Panc1 (cell line): ENCODE data around the gene C16orf74. TPM values are rescaled to one million over a fixed set of nuclear protein-coding genes. Genes with fewer than 3 reads are reported as not detected.

Experiments
- ATAC-seq: fragments of 200-7000 bp; cut with Tn5 transposase; 2 replicates; pipeline ENCODE4 v1.9.1; 2020; ENCODE audit warnings: mild to moderate bottlenecking, moderate library complexity
- BruUV-seq: library from RNA; stranded (reverse); fragments of 400-500 nt; replicated peaks from 2 replicates; lab custom pipeline; 2021; lab: Mats Ljungman, UMichigan
- CTCF ChIA-PET: fragments of 300-600 bp; sonication (Branson Sonifier 250); formaldehyde crosslinking; loops from one replicate; lab custom pipeline; 2022; ENCODE audit warnings: antibody characterized with exemption; lab: Charles Lee
- POLR2A ChIA-PET: fragments of 300-600 bp; sonication (Branson Sonifier 250); formaldehyde crosslinking; loops from one replicate; lab custom pipeline; 2022; ENCODE audit warnings: antibody characterized with exemption; lab: Charles Lee
- DNase-seq: peaks from one replicate; pipeline ENCODE4 v3.0.0-alpha.2; 2010; ENCODE audit warnings: low read depth, low spot score
- H3K27ac ChIP-seq: 2 replicates; pipeline ENCODE4 v1.5.1; 2011; ENCODE audit warnings: mild to moderate bottlenecking, low read length, inconsistent platforms
- H3K27me3 ChIP-seq: fragments of 200-500 bp; sonication (Bioruptor generic); 2 replicates; pipeline ENCODE4 v1.6.0; 2014; ENCODE audit warnings: low read length, inconsistent platforms; ENCODE audit not compliant: control insufficient read depth, insufficient read depth
- H3K36me3 ChIP-seq: fragments of 200-500 bp; sonication (Bioruptor generic); 2 replicates; pipeline ENCODE4 v1.5.1; 2014; ENCODE audit warnings: inconsistent platforms, mild to moderate bottlenecking, low read length, moderate library complexity; ENCODE audit not compliant: control insufficient read depth, insufficient read depth
- H3K4me1 ChIP-seq: 2 replicates; pipeline ENCODE4 v1.5.1; 2011; ENCODE audit warnings: inconsistent platforms, mild to moderate bottlenecking, low read length, moderate library complexity; ENCODE audit not compliant: control insufficient read depth, insufficient read depth
- H3K4me3 ChIP-seq, 2 experiments: 2 replicates each; pipeline ENCODE4 v1.5.1; 2011 to 2012; ENCODE audit warnings: low read depth in 2 of 2, low read length in 2 of 2, mild to moderate bottlenecking in 2 of 2, inconsistent platforms in 1 of 2, moderate library complexity in 1 of 2
- H3K9me3 ChIP-seq: fragments of 200-500 bp; sonication (Bioruptor generic); 2 replicates; pipeline ENCODE4 v1.5.1; 2014; ENCODE audit warnings: low read depth, mild to moderate bottlenecking, inconsistent platforms, low read length, moderate library complexity; ENCODE audit not compliant: control insufficient read depth, insufficient read depth
- CTCF ChIP-seq: fragments of 450-650 bp; IDR thresholded peaks from 2 replicates; pipeline ENCODE4 v1.5.1; 2017; ENCODE audit warnings: mild to moderate bottlenecking
- POLR2AphosphoS5 ChIP-seq: IDR thresholded peaks from 2 replicates; pipeline ENCODE4 v1.6.1; 2012; ENCODE audit warnings: mild to moderate bottlenecking, low read depth, low read length, moderate library complexity
- SIN3A ChIP-seq: IDR thresholded peaks from 2 replicates; pipeline ENCODE4 v1.6.1; 2012; ENCODE audit warnings: low read depth, mild to moderate bottlenecking, low read length, moderate library complexity, borderline replicate concordance; ENCODE audit not compliant: insufficient read depth
- TCF7L2 ChIP-seq: IDR thresholded peaks from 2 replicates; pipeline ENCODE4 v1.6.1; 2011; ENCODE audit warnings: mild to moderate bottlenecking, low read depth, low read length, inconsistent platforms
- in situ Hi-C: cut with HindIII; loops from 2 replicates; pipeline ENCODE4 v1.10.0; 2016; ENCODE audit warnings: low sequenced_read_pairs, low pct_unique_long_range_greater_than_20kb
- intact Hi-C: fragments of 100-400 bp; cut with micrococcal nuclease; formaldehyde crosslinking; loops from one replicate; pipeline ENCODE4 v1.10.0; 2022; ENCODE audit not compliant: unreplicated experiment
- total RNA-seq: library from RNA; stranded (reverse); gene quantifications from one replicate; pipeline ENCODE4 v1.2.1, GENCODE V29; 2021; ENCODE audit not compliant: unreplicated experiment
- TF ChIP-seq, protein P1 (sequence below), 2 experiments: IDR thresholded peaks; 2 replicates each; pipeline ENCODE4 v1.6.1; 2011 to 2012; ENCODE audit warnings: low read depth in 2 of 2, control low read depth in 1 of 2, low read length in 1 of 2, mild to moderate bottlenecking in 1 of 2, moderate library complexity in 1 of 2; ENCODE audit not compliant: insufficient read depth in 1 of 2

C16orf74 gene
- total RNA-seq, 1 experiment from 2014 or later = 1.5 TPM

DNA sequence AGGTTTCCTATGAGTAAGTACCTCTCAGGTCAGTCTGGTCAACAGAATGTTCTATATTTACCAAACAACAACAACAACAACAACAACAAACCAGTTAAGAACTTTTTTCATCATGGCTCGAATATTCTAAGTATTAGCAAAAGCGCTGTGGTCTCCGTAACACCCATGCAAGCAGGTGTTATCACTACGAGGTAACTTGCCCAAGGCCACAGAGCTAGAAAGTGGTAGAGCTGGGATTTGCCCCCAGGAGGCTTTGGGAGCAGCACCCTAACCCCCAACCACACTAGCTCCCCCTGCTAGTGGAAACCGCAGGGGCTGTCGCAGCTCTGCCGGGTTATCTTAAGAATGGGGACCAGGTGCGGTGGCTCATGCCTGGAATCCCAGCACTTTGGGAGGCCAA lies 23.9 kb upstream of the C16orf74 start:
- in situ Hi-C loops = no loop called here
- no TSS peak for BruUV-seq
- ATAC-seq = no peak

GRCh38 chr16:85774136-85774535 lies 23.2 kb upstream of the C16orf74 start:
- ATAC-seq = no peak
- in situ Hi-C loops = no loop called here
- POLR2A ChIA-PET = interaction anchor here (0.6 kb wide), 1 partner anchor 15 kb away, joined by 8 read pairs; no protein-coding TSS in a partner anchor

More for the DNA sequence above, 23.9 kb upstream of the C16orf74 start:
- Histone ChIP-seq H3K27me3 (no peaks in the 10 kb centered on the region), H3K4me1 (no peaks in the 10 kb centered on the region), H3K36me3 (peaks cover 3% of the 10 kb centered on the region; the same call in 1 of the 2 replicates), H3K9me3 (no peaks in the 10 kb centered on the region), H3K4me3 (no peak overlapping the region), H3K27ac (no peak overlapping the region)
- no peak for TF ChIP-seq CTCF
- no peak for TF ChIP-seq SIN3A
- no peak for TF ChIP-seq POLR2AphosphoS5
- TF ChIP-seq, protein P1, sequence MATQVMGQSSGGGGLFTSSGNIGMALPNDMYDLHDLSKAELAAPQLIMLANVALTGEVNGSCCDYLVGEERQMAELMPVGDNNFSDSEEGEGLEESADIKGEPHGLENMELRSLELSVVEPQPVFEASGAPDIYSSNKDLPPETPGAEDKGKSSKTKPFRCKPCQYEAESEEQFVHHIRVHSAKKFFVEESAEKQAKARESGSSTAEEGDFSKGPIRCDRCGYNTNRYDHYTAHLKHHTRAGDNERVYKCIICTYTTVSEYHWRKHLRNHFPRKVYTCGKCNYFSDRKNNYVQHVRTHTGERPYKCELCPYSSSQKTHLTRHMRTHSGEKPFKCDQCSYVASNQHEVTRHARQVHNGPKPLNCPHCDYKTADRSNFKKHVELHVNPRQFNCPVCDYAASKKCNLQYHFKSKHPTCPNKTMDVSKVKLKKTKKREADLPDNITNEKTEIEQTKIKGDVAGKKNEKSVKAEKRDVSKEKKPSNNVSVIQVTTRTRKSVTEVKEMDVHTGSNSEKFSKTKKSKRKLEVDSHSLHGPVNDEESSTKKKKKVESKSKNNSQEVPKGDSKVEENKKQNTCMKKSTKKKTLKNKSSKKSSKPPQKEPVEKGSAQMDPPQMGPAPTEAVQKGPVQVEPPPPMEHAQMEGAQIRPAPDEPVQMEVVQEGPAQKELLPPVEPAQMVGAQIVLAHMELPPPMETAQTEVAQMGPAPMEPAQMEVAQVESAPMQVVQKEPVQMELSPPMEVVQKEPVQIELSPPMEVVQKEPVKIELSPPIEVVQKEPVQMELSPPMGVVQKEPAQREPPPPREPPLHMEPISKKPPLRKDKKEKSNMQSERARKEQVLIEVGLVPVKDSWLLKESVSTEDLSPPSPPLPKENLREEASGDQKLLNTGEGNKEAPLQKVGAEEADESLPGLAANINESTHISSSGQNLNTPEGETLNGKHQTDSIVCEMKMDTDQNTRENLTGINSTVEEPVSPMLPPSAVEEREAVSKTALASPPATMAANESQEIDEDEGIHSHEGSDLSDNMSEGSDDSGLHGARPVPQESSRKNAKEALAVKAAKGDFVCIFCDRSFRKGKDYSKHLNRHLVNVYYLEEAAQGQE (IDR thresholded peaks at IDR 0.05; ENCODE audit: insufficient read depth in 1 of 2, low read depth in 2 of 2, low read length in 1 of 2) = no peak
- DNase-seq = no peak
- POLR2A ChIA-PET = interaction anchor here (0.6 kb wide), 1 partner anchor 15 kb away, joined by 8 read pairs; no protein-coding TSS in a partner anchor
- intact Hi-C loops = no loop called here
- CTCF ChIA-PET = no interaction called here

GRCh38 chr16:85773044-85773443 lies 22.1 kb upstream of the C16orf74 start:
- Histone ChIP-seq H3K27ac (no peak overlapping the region), H3K9me3 (no peaks in the 10 kb centered on the region), H3K4me1 (no peaks in the 10 kb centered on the region), H3K27me3 (no peaks in the 10 kb centered on the region), H3K36me3 (no peaks in the 10 kb centered on the region; the same call in 1 of the 2 replicates), H3K4me3 (no peak overlapping the region)
- intact Hi-C loops (no loop called here), in situ Hi-C loops (no loop called here)
- ChIA-PET CTCF (no interaction called here), POLR2A (no interaction called here)
- no peak for ATAC-seq
- TF ChIP-seq TCF7L2 (no peak), SIN3A (no peak), POLR2AphosphoS5 (no peak), CTCF (no peak)
- TF ChIP-seq, protein P1 (IDR thresholded peaks at IDR 0.05; ENCODE audit: insufficient read depth in 1 of 2, low read depth in 2 of 2, low read length in 1 of 2) = no peak
- DNase-seq = no peak
- no TSS peak for BruUV-seq

More at GRCh38 chr16:85774136-85774535, 23.2 kb upstream of the C16orf74 start:
- no peak overlapping the region for H3K27ac ChIP-seq
- no TSS peak for BruUV-seq
- CTCF ChIA-PET = interaction anchor here (0.7 kb wide), 3 partner anchors 13 to 313 kb away, joined by 7 to 10 read pairs (median 7); no protein-coding TSS in a partner anchor
- no peak overlapping the region for H3K4me3 ChIP-seq
- DNase-seq = no peak
- H3K9me3 ChIP-seq = no peaks in the 10 kb centered on the region
- TF ChIP-seq TCF7L2 = no peak
- intact Hi-C loops = no loop called here
- H3K4me1 ChIP-seq = no peaks in the 10 kb centered on the region
- H3K27me3 ChIP-seq = no peaks in the 10 kb centered on the region
- peaks cover 3% of the 10 kb centered on the region; the same call in 1 of the 2 replicates for H3K36me3 ChIP-seq
